GM12878 (cell line): ENCODE data around the gene LRRN4CL. TPM values are rescaled to one million over a fixed set of nuclear protein-coding genes. Genes with fewer than 3 reads are reported as not detected.
A peak's percentile ranks its signal among the peaks of the same experiment; 100 is the strongest.

Source experiments
- ATAC-seq: fragments of 200-7000 bp; cut with Tn5 transposase; 3 replicates; pipeline ENCODE4 v1.9.1; 2020; ENCODE audit warnings: mild to moderate bottlenecking, moderate library complexity
- BruUV-seq: library from RNA; stranded (reverse); fragments of 400-500 nt; replicated peaks from 2 replicates; lab custom pipeline; 2021; lab: Mats Ljungman, UMichigan
- CTCF ChIA-PET: fragments of 300-600 bp; sonication (Branson Sonifier 250); formaldehyde crosslinking; extraction: SDS; loops from one replicate; lab custom pipeline; 2021; ENCODE audit warnings: inconsistent platforms; lab: Yijun Ruan, JAX
- POLR2A ChIA-PET: fragments of 350-600 bp; formaldehyde crosslinking; extraction: SDS; loops from one replicate; lab custom pipeline; 2021; ENCODE audit warnings: inconsistent platforms; lab: Charles Lee
- RAD21 ChIA-PET: fragments of 300-600 bp; sonication (Branson Sonifier 250); formaldehyde crosslinking; loops from one replicate; lab custom pipeline; 2023; ENCODE audit warnings: antibody characterized with exemption; ENCODE audit not compliant: unreplicated experiment; lab: Charles Lee
- SMC1A ChIA-PET: fragments of 300-600 bp; sonication (Branson Sonifier 250); formaldehyde crosslinking; loops from one replicate; lab custom pipeline; 2023; ENCODE audit not compliant: unreplicated experiment, uncharacterized antibody; lab: Charles Lee
- DNase-seq: peaks from one replicate; pipeline ENCODE4 v3.0.0-alpha.2; 2011; ENCODE audit warnings: low read depth, low spot score
- FAIRE-seq: peaks from 3 replicates; lab custom pipeline; 2011; peaks lifted over from hg19 to GRCh38; lab: Jason Lieb, UNC
- H2AFZ ChIP-seq: 2 replicates; pipeline ENCODE4 v1.6.0; 2011; ENCODE audit warnings: low read depth, low read length, control low read depth; ENCODE audit not compliant: control insufficient read depth
- H3K27ac ChIP-seq: 2 replicates; pipeline ENCODE4 v1.5.1; 2011; ENCODE audit warnings: control low read depth; ENCODE audit not compliant: control insufficient read depth, insufficient read depth
- H3K27me3 ChIP-seq, 2 experiments: replicated peaks in 1 of 2; 2 replicates each; pipeline versions ENCODE4 v1.6.0 to v1.6.1; 2011; ENCODE audit warnings: low read length in 1 of 2; ENCODE audit not compliant: control insufficient read depth in 2 of 2, insufficient read depth in 2 of 2
- H3K36me3 ChIP-seq, 2 experiments: 2 replicates each; pipeline ENCODE4 v1.5.1; 2011; ENCODE audit warnings: low read length in 1 of 2; ENCODE audit not compliant: control insufficient read depth in 2 of 2, insufficient read depth in 2 of 2
- H3K4me1 ChIP-seq: 2 replicates; pipeline ENCODE4 v1.6.1; 2011; ENCODE audit warnings: mild to moderate bottlenecking, low read length, moderate library complexity, mixed read lengths; ENCODE audit not compliant: control insufficient read depth, insufficient read depth
- H3K4me2 ChIP-seq: 2 replicates; pipeline ENCODE4 v1.6.0; 2011; ENCODE audit warnings: control low read depth; ENCODE audit not compliant: control insufficient read depth, insufficient read depth
- H3K4me3 ChIP-seq: fragments of 200-600 bp; sonication (generic); 2 replicates; pipeline ENCODE4 v1.5.1; 2016
- H3K79me2 ChIP-seq: 2 replicates; pipeline ENCODE4 v1.6.0; 2011; ENCODE audit warnings: low read length; ENCODE audit not compliant: control insufficient read depth, insufficient read depth
- H3K9ac ChIP-seq: 2 replicates; pipeline ENCODE4 v1.8.0; 2011; ENCODE audit warnings: low read length, control low read depth, mixed read lengths; ENCODE audit not compliant: control insufficient read depth, insufficient read depth
- H3K9me3 ChIP-seq: replicated peaks from 3 replicates; pipeline ENCODE4 v1.5.1; 2011; ENCODE audit warnings: mild to moderate bottlenecking, low read length; ENCODE audit not compliant: control insufficient read depth, insufficient read depth
- H4K20me1 ChIP-seq: 2 replicates; pipeline ENCODE4 v1.6.0; 2011; ENCODE audit not compliant: control insufficient read depth, insufficient read depth
- ASH2L ChIP-seq: fragments of 300-600, 200-600 bp; sonication (generic); IDR thresholded peaks from 2 replicates; pipeline ENCODE4 v1.6.1; 2017; ENCODE audit warnings: low read depth, mild to moderate bottlenecking, borderline replicate concordance
- BCL11A ChIP-seq: IDR thresholded peaks from 2 replicates; pipeline ENCODE4 v1.6.1; 2011; ENCODE audit warnings: low read depth, low read length
- GATAD2B ChIP-seq: fragments of 450-650 bp; conservative IDR thresholded peaks from 2 replicates; pipeline ENCODE4 v1.6.1; 2017; ENCODE audit warnings: low read depth, mild to moderate bottlenecking, moderate library complexity
- POLR2AphosphoS5 ChIP-seq: IDR thresholded peaks from 2 replicates; pipeline ENCODE4 v1.6.1; 2011; ENCODE audit warnings: mild to moderate bottlenecking, low read length, inconsistent platforms
- SMAD1 ChIP-seq: fragments of 450-650 bp; IDR thresholded peaks from 2 replicates; pipeline ENCODE4 v1.6.1; 2018; ENCODE audit warnings: mild to moderate bottlenecking, low read depth; ENCODE audit not compliant: partially characterized antibody
- STAT1 ChIP-seq: fragments of 450-650 bp; conservative IDR thresholded peaks from 2 replicates; pipeline ENCODE4 v1.6.1; 2014; ENCODE audit warnings: antibody characterized with exemption, mild to moderate bottlenecking
- ZBED1 ChIP-seq: IDR thresholded peaks from 2 replicates; pipeline ENCODE4 v1.6.1; 2016; ENCODE audit warnings: borderline replicate concordance
- ZNF207 ChIP-seq: fragments of 450-650 bp; IDR thresholded peaks from 2 replicates; pipeline ENCODE4 v1.6.1; 2014; ENCODE audit warnings: antibody characterized with exemption, mild to moderate bottlenecking, borderline replicate concordance
- WGBS: methylation state at CpG from one replicate; pipeline ENCODE4 v1.1.6; 2016; ENCODE audit warnings: low lambda C conversion rate; ENCODE audit not compliant: insufficient replicate concordance, insufficient coverage; ENCODE audit errors: missing lambda C conversion rate; 5-methylcytosine and 5-hydroxymethylcytosine counted together
- in situ Hi-C: fragments of 300-500 bp; cut with MboI; formaldehyde crosslinking; loops from 9 replicates; pipeline ENCODE4 v1.14.3; 2018; ENCODE audit warnings: mixed read lengths
- intact Hi-C: fragments of 100-400 bp; cut with micrococcal nuclease; formaldehyde crosslinking; loops from one replicate; pipeline ENCODE4 v1.14.2; 2022; ENCODE audit not compliant: unreplicated experiment
- polyA plus RNA-seq, 11 experiments: library from polyadenylated mRNA; depleted of rRNA in 4 of 11; unstranded in 6 of 11; stranded (reverse) in 5 of 11; fragments of >200 nt; fragmentation: Nextera tagmentation in 4 of 11; fragmentation: Illumina TruSeq in 1 of 11; extraction: Ambion mirVana in 4 of 11; extraction: Trizol in 1 of 11; gene quantifications; 1 replicate in 1 of 11; 2 replicates in 10 of 11; pipeline versions ENCODE4 v1.2.1 to v1.2.3, GENCODE V29; 2011 to 2016; ENCODE audit warnings: inconsistent platforms in 2 of 11, missing spikeins in 2 of 11, low read depth in 1 of 11
- total RNA-seq, 4 experiments: library from RNA; depleted of rRNA in 3 of 4; stranded (reverse); fragments of >200 nt in 3 of 4; fragmentation: Illumina TruSeq in 1 of 4; extraction: Trizol in 1 of 4; gene quantifications; 2 replicates each; pipeline versions ENCODE4 v1.2.1 to v1.2.3, GENCODE V29; 2013 to 2021

The LRRN4CL gene
- total and polyA plus RNA-seq, 10 of the 15 experiments (the other 5 are each of a cell fraction or from before 2014, with no cell fraction given) = 0.01 to 0.06 TPM; not detected in 8

- ATAC-seq (no peak), FAIRE-seq (no peak), DNase-seq (no peak)
- ChIA-PET SMC1A (interaction anchor here (5.3 kb wide), 1 partner anchor 15 kb away, joined by 26 read pairs; the partner anchor contains the start of genes HNRNPUL2 and TTC9C), CTCF (interaction anchor here (1.2 kb wide), 1 partner anchor 73 kb away, joined by 3 read pairs; no protein-coding TSS in a partner anchor), RAD21 (no interaction called here), POLR2A (interaction anchor here (0.6 to 5.5 kb wide), 2 partner anchors 14 to 119 kb away, joined by 3 to 40 read pairs; partner anchors contain the start of genes HNRNPUL2, STX5 and TTC9C)
- Histone ChIP-seq H3K79me2 (peaks cover under 1% of the 10 kb centered on the region; the same call in 1 of the 2 replicates), H3K4me3 (0 out of 2 replicates have a peak overlapping the region, but pooled peaks have one; percentile 13), H3K4me2 (no peak overlapping the region), H3K4me1 (peaks cover 27% of the 10 kb centered on the region), H4K20me1 (no peaks in the 10 kb centered on the region), H2AFZ (no peak overlapping the region), H3K36me3 (peaks cover 32 to 38% of the 10 kb centered on the region in 2 experiments), H3K9me3 (no peaks in the 10 kb centered on the region), H3K27ac (0 out of 2 replicates have a peak overlapping the region, but pooled peaks have one; percentile 0), H3K27me3 (no peaks in the 10 kb centered on the region), H3K9ac (no peak overlapping the region)
- no peak for TF ChIP-seq SMAD1
- in situ Hi-C loops = no loop called here
- 12% methylated on average over 3 of the region's 3 CpGs for WGBS
- no TSS peak for BruUV-seq
- intact Hi-C loops = no loop called here
Measured at GRCh38 chr11:62712861-62713260, 23.5 kb upstream of the LRRN4CL start.

- H3K27ac ChIP-seq = no peak overlapping the region
- no peak overlapping the region for H3K4me3 ChIP-seq
- FAIRE-seq = no peak
- WGBS = 62% methylated on average over 6 of the region's 6 CpGs
- TF ChIP-seq BCL11A (no peak), ZNF207 (no peak), ZBED1 (no peak), POLR2AphosphoS5 (no peak), STAT1 (no peak), ASH2L (no peak), GATAD2B (no peak)
- BruUV-seq = no TSS peak
- H3K4me1 ChIP-seq = peaks cover 32% of the 10 kb centered on the region
- no peaks in the 10 kb centered on the region for H4K20me1 ChIP-seq
- POLR2A ChIA-PET = interaction anchor here (5.5 kb wide), 1 partner anchor 14 kb away, joined by 40 read pairs; the partner anchor contains the start of genes HNRNPUL2 and TTC9C
- no peak for DNase-seq
- no peaks in the 10 kb centered on the region for H3K9me3 ChIP-seq
- H3K36me3 ChIP-seq = peaks cover 34 to 35% of the 10 kb centered on the region in 2 experiments
- intact Hi-C loops = no loop called here
- in situ Hi-C loops = no loop called here
- no peak for ATAC-seq
- H3K4me2 ChIP-seq = no peak overlapping the region
- no peaks in the 10 kb centered on the region for H3K79me2 ChIP-seq
- no peaks in the 10 kb centered on the region for H3K27me3 ChIP-seq
- SMC1A ChIA-PET = interaction anchor here (5.3 kb wide), 1 partner anchor 16 kb away, joined by 26 read pairs; the partner anchor contains the start of genes HNRNPUL2 and TTC9C
- H3K9ac ChIP-seq = no peak overlapping the region
- RAD21 ChIA-PET = no interaction called here
- CTCF ChIA-PET = interaction anchor here (1.1 kb wide), 1 partner anchor 91 kb away, joined by 3 read pairs; no protein-coding TSS in a partner anchor
- no peak overlapping the region for H2AFZ ChIP-seq
Measured at GRCh38 chr11:62712276-62712812, 23.0 kb upstream of the LRRN4CL start.
